ENCODE measurements around the gene PRH2.

PRH2 gene

DNA sequence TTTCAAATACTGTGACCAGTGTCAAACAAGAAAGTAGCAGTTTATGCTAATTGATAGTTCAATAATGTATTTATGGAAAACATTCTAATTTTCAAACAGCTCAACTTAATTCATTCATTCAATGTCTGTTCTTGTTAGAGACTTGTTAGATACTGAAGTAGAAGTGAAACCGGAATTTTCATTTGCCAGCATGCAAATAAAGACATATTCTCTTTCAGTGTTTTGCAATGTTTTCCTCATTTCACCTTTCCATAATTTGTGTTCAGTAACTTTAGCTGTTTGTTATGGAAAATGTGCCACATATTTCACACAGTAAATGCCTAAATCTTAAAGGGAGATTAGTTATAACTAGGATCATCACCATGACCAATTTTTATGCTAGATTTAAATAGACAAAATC lies 36.4 kb downstream of the PRH2 start:
- no peak for DNase-seq

GRCh38 chr12:10966314-10966713 lies 37.3 kb downstream of the PRH2 start:
- DNase-seq: no peak

DNA sequence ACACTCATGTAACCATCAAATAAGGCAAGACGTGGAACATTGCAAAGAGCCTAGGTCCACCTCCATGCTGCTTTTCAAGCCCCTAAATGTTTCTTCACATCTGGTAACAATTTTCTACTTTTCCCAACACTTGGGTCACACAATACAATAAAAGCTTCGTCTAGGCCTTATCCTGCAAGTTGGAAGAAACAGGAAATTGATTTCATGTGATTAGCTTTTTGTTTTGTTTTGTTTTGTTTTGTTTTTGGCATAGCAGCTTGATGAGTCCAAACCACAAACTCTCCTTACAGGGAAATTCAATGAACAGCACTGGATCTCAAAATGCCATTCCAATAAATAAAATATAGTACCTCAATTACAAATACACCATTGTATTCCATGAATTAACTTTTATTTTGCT lies 38.4 kb downstream of the PRH2 start:
- no peak for DNase-seq

DNA sequence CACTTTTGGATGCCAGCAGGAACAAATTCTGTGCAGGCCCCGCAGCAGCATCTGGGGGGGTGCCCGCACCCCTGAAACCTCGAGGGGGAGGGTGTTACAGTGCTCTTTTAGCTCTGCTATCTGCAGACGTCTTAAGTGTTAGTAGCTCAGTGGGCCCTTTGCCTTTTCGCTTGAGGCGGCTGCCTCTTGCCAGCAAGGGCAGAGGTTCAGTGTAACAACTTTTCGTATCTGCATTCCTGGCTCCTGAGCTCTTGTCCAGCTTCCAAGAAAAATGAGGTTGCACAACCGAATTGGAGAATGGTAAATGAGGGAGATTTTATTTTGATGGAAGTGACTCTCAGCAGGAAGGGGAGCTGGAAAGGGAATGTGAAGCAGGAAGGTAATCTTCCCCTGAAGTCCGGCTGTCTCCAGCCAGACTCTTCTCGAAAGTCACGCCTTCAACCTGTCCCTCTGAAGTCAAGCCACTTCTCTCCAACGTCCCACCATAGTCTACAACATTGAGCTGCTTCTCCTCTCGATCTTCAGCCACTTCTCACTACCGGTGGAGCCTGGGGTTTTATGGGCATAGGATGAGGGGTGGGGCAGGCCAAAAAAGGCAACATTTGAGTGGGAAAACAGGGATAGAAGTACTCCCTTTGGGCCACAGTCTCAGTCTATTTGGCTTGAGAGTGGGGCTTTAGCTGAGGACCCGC lies 39.9 kb downstream of the PRH2 start:
- DNase-seq: no peak

DNA sequence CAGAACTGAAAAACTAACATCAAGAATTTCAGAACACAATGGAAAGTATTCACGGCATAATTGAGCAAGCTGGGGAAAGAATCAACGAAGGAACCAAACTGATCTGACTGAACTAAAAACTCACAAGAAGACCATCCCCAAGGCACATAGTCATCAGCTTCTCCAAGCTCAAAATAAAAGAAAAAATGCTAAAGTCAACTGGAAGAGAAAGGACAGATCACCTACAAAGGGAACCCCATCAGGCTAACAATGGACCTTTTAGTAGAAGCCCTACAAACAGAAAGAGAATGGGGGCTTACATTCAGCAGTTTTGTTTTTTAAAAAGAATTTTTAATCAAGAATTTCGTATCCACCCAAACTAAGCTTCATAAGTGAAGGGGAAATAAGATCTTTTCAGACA lies 45.9 kb downstream of the PRH2 start:
- no peak for DNase-seq

DNA sequence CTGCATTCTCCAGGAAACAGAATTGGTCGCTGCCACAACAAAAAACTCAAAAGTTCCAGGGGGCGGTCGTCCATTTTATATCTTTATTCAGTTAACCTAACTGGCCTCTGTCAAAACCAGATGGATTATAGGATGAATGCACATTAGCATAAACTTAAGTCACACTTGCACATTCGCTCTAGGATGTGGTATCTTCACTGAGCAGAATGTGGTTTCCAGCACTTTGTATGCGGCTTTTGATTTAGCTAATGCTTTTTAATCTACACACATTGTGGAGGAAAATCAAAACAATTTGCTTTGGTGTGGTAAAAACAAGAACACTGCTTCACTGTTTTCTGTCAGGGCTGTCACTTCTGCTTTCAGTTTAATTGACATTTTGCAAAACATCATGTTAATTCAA lies 53.2 kb downstream of the PRH2 start:
- DNase-seq: no peak

Data from NCI-H1105 (cell line).